GM12872 (cell line): ENCODE data around the gene CCDC88A.

Experiments used
- CTCF ChIP-seq: IDR thresholded peaks from 3 replicates; pipeline ENCODE4 v1.5.1; 2011; ENCODE audit warnings: low read depth, mild to moderate bottlenecking, low read length, moderate library complexity; ENCODE audit not compliant: insufficient read depth

The CCDC88A gene

GRCh38 chr2:55345064-55345463 is 74.6 kb downstream of the CCDC88A start:
- no peak for TF ChIP-seq CTCF

- no peak for TF ChIP-seq CTCF
Measured at GRCh38 chr2:55338268-55338667, 81.4 kb downstream of the CCDC88A start.

GRCh38 chr2:55334728-55335127 is 84.9 kb downstream of the CCDC88A start:
- TF ChIP-seq CTCF, result no peak

- TF ChIP-seq CTCF, result no peak
Measured at GRCh38 chr2:55330541-55331297, 88.9 kb downstream of the CCDC88A start.

GRCh38 chr2:55327470-55328230 is 92.0 kb downstream of the CCDC88A start:
- no peak for TF ChIP-seq CTCF

- no peak for TF ChIP-seq CTCF
Measured at GRCh38 chr2:55314985-55315384, 104.7 kb downstream of the CCDC88A start.

GRCh38 chr2:55311444-55311870 is 108.2 kb downstream of the CCDC88A start:
- peak; percentile 57; the same call in 2 of the 3 replicates for TF ChIP-seq CTCF
